IMR-90 (cell line): ENCODE measurements around the gene PHACTR2. TPM values are rescaled to one million over a fixed set of nuclear protein-coding genes. Genes with fewer than 3 reads are reported as not detected.

Experiments used
- ATAC-seq: fragments of 200-7000 bp; cut with Tn5 transposase; 2 replicates; pipeline ENCODE4 v1.9.1; 2020; ENCODE audit warnings: low read depth, mild to moderate bottlenecking, moderate library complexity
- BruUV-seq: library from RNA; stranded (reverse); fragments of 400-500 nt; replicated peaks from 2 replicates; lab custom pipeline; 2021; lab: Mats Ljungman, UMichigan
- CTCF ChIA-PET: fragments of 300-600 bp; formaldehyde crosslinking; extraction: SDS; loops from one replicate; lab custom pipeline; 2021; ENCODE audit warnings: antibody characterized with exemption; lab: Yijun Ruan, JAX
- POLR2A ChIA-PET: fragments of 300-600 bp; sonication (Branson Sonifier 250); formaldehyde crosslinking; loops from one replicate; lab custom pipeline; 2022; ENCODE audit warnings: antibody characterized with exemption; ENCODE audit not compliant: unreplicated experiment; lab: Charles Lee
- DNase-seq: peaks from one replicate; pipeline ENCODE4 v3.0.0; 2013
- H2AFZ ChIP-seq: replicated peaks from 2 replicates; pipeline ENCODE3; 2013; ENCODE audit warnings: low read length, mild to moderate bottlenecking; ENCODE audit not compliant: poor library complexity
- H2AK5ac ChIP-seq: 2 replicates; pipeline ENCODE4 v1.6.1; 2013; ENCODE audit warnings: low read depth, low read length, inconsistent platforms
- H2AK9ac ChIP-seq: replicated peaks from 2 replicates; pipeline ENCODE3; 2013; ENCODE audit warnings: mild to moderate bottlenecking, low read depth, low read length, moderate library complexity; ENCODE audit not compliant: poor library complexity
- H2BK120ac ChIP-seq: 2 replicates; pipeline ENCODE4 v1.6.1; 2013; ENCODE audit warnings: low read depth, low read length, inconsistent platforms
- H2BK15ac ChIP-seq: 3 replicates; pipeline ENCODE4 v1.6.1; 2013; ENCODE audit warnings: low read depth, low read length, inconsistent platforms
- H2BK20ac ChIP-seq: 2 replicates; pipeline ENCODE4 v1.6.1; 2013; ENCODE audit warnings: low read depth, mild to moderate bottlenecking, inconsistent platforms, low read length, moderate library complexity
- H2BK5ac ChIP-seq: 2 replicates; pipeline ENCODE4 v1.6.1; 2013; ENCODE audit warnings: mild to moderate bottlenecking, low read depth, low read length, inconsistent platforms; ENCODE audit not compliant: poor library complexity, severe bottlenecking
- H3K14ac ChIP-seq: replicated peaks from 2 replicates; pipeline ENCODE4 v1.6.1; 2013; ENCODE audit warnings: low read depth, low read length, inconsistent platforms
- H3K18ac ChIP-seq: 2 replicates; pipeline ENCODE4 v1.6.1; 2013; ENCODE audit warnings: low read depth, low read length, control low read depth
- H3K23ac ChIP-seq: 2 replicates; pipeline ENCODE4 v1.6.1; 2013; ENCODE audit warnings: low read depth, low read length, inconsistent platforms
- H3K27ac ChIP-seq: 2 replicates; pipeline ENCODE4 v1.5.1; 2013; ENCODE audit warnings: mild to moderate bottlenecking, control low read depth, low read length; ENCODE audit not compliant: insufficient read depth
- H3K27me3 ChIP-seq: 2 replicates; pipeline ENCODE4 v1.6.1; 2013; ENCODE audit warnings: low read length; ENCODE audit not compliant: control insufficient read depth, insufficient read depth
- H3K36me3 ChIP-seq: 2 replicates; pipeline ENCODE4 v1.6.1; 2013; ENCODE audit warnings: low read length, mixed read lengths; ENCODE audit not compliant: control insufficient read depth, insufficient read depth
- H3K4ac ChIP-seq: 2 replicates; pipeline ENCODE4 v1.6.1; 2013; ENCODE audit warnings: low read depth, low read length, inconsistent platforms
- H3K4me1 ChIP-seq: 2 replicates; pipeline ENCODE4 v1.6.1; 2013; ENCODE audit warnings: low read length, mixed read lengths; ENCODE audit not compliant: control insufficient read depth, insufficient read depth
- H3K4me2 ChIP-seq: 2 replicates; pipeline ENCODE4 v1.6.1; 2013; ENCODE audit warnings: low read depth, mild to moderate bottlenecking, control low read depth, low read length, moderate library complexity
- H3K4me3 ChIP-seq: 2 replicates; pipeline ENCODE4 v1.5.1; 2013; ENCODE audit warnings: low read depth, mild to moderate bottlenecking, control low read depth, low read length, moderate library complexity; ENCODE audit not compliant: insufficient read depth
- H3K56ac ChIP-seq: 2 replicates; pipeline ENCODE4 v1.6.1; 2013; ENCODE audit warnings: low read length, inconsistent platforms; ENCODE audit not compliant: insufficient read depth; ENCODE audit errors: extremely low read depth
- H3K79me1 ChIP-seq, 2 experiments: 2 replicates each; pipeline ENCODE4 v1.6.1; 2013; ENCODE audit warnings: low read length in 2 of 2, inconsistent platforms in 1 of 2, low read depth in 1 of 2
- H3K9ac ChIP-seq: 2 replicates; pipeline ENCODE4 v1.6.1; 2013; ENCODE audit warnings: low read depth, low read length, control low read depth
- H3K9me1 ChIP-seq: 2 replicates; pipeline ENCODE4 v1.6.1; 2013; ENCODE audit warnings: low read length, inconsistent platforms; ENCODE audit not compliant: insufficient read depth
- H3K9me3 ChIP-seq: 2 replicates; pipeline ENCODE4 v1.6.1; 2013; ENCODE audit warnings: low read length; ENCODE audit not compliant: control insufficient read depth, insufficient read depth
- H4K20me1 ChIP-seq: 2 replicates; pipeline ENCODE4 v1.6.1; 2013; ENCODE audit warnings: low read length, inconsistent platforms; ENCODE audit not compliant: insufficient read depth
- H4K5ac ChIP-seq: 2 replicates; pipeline ENCODE4 v1.6.1; 2013; ENCODE audit warnings: mild to moderate bottlenecking, low read depth, low read length, control low read depth
- H4K8ac ChIP-seq, 2 experiments: 2 replicates each; pipeline ENCODE4 v1.6.1; 2013; ENCODE audit warnings: low read depth in 2 of 2, low read length in 2 of 2, control low read depth in 1 of 2, inconsistent platforms in 1 of 2
- H4K91ac ChIP-seq: 2 replicates; pipeline ENCODE4 v1.6.1; 2013; ENCODE audit warnings: low read depth, low read length, inconsistent platforms; ENCODE audit not compliant: insufficient read depth
- CEBPB ChIP-seq: IDR thresholded peaks from 2 replicates; pipeline ENCODE4 v1.6.1; 2012; ENCODE audit warnings: low read depth, low read length, improper control_type of control experiment
- FOS ChIP-seq: fragments of 150-350 bp; IDR thresholded peaks from 2 replicates; pipeline ENCODE4 v1.6.1; 2016; ENCODE audit warnings: low read depth, low read length
- RAD21 ChIP-seq: IDR thresholded peaks from 2 replicates; pipeline ENCODE4 v1.6.1; 2012; ENCODE audit warnings: low read length, improper control_type of control experiment
- WGBS, 2 experiments: methylation state at CpG; one replicate each; pipeline versions ENCODE4 v1.1.5 to v1.1.7; 2013; ENCODE audit warnings: missing lambda C conversion rate in 2 of 2; ENCODE audit not compliant: insufficient read length in 1 of 2; ENCODE audit errors: extremely low coverage in 2 of 2; 5-methylcytosine and 5-hydroxymethylcytosine counted together
- dilution Hi-C: fragments of 300-500 bp; cut with HindIII; formaldehyde crosslinking; loops from one replicate; pipeline ENCODE4 v1.14.3; 2018; ENCODE audit warnings: low sequenced_read_pairs; ENCODE audit not compliant: unreplicated experiment
- in situ Hi-C: fragments of 300-500 bp; cut with MboI; formaldehyde crosslinking; loops from 3 replicates; pipeline ENCODE4 v1.14.3; 2019; ENCODE audit warnings: low sequenced_read_pairs, inconsistent platforms, mixed read lengths
- intact Hi-C: fragments of 100-400 bp; cut with micrococcal nuclease; formaldehyde crosslinking; loops from 2 replicates; pipeline ENCODE4 v1.10.0; 2022
- polyA plus RNA-seq, 3 experiments: library from polyadenylated mRNA; depleted of rRNA; stranded (reverse); fragments of >200 nt; gene quantifications; 2 replicates each; pipeline ENCODE4 v1.2.3, GENCODE V29; 2012; ENCODE audit warnings: low replicate concordance in 1 of 3
- total RNA-seq: library from RNA; depleted of rRNA; stranded (reverse); fragments of >200 nt; gene quantifications from 2 replicates; pipeline ENCODE4 v1.2.3, GENCODE V29; 2012

The PHACTR2 gene
- total and polyA plus RNA-seq, 2 of the 4 experiments (the other 2 are of a cell fraction): 14.5 to 74.2 TPM

DNA sequence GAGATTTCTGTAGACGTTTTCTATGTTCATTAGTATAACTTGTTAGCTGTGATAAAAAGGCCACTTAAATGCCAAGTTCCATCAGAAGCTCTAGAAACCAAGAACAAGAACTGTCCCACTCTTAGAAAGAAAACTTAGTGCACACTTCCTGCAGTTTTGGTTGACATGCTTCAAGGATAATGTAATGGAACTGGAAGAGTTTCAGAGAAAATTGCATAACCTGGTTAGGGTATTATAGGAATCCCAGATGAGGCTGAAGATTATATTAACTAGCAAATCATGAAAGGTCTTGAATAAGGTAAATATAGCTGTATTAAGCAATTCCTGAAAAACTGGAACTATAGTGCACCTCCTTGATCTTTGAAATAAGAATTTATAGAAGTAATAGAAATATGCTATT is 1.8 kb upstream of the PHACTR2 start:
- Histone ChIP-seq H2AFZ (no peak overlapping the region), H2BK15ac (no peak overlapping the region), H4K8ac (no peak overlapping the region), H2BK5ac (no peak overlapping the region), H3K4ac (no peak overlapping the region), H3K9ac (no peak overlapping the region), H3K9me3 (no peaks in the 10 kb centered on the region), H3K23ac (no peak overlapping the region), H3K4me1 (peaks cover 10% of the 10 kb centered on the region), H2BK120ac (no peak overlapping the region), H3K9me1 (peaks cover 4% of the 10 kb centered on the region), H3K27me3 (no peaks in the 10 kb centered on the region), H2BK20ac (no peak overlapping the region), H3K79me1 (peaks cover 8 to 32% of the 10 kb centered on the region in 2 experiments), H4K5ac (no peak overlapping the region), H3K4me3 (no peak overlapping the region), H3K27ac (no peak overlapping the region), H2AK9ac (no peak overlapping the region), H2AK5ac (no peak overlapping the region), H3K56ac (no peak overlapping the region), H4K91ac (no peak overlapping the region), H4K20me1 (no peaks in the 10 kb centered on the region), H3K18ac (no peak overlapping the region), H3K14ac (peak overlapping the region; percentile 34), H3K4me2 (peak overlapping the region; percentile 52; the same call in 1 of the 2 replicates), H3K36me3 (no peaks in the 10 kb centered on the region)
- in situ Hi-C loops (no loop called here), intact Hi-C loops (loop anchor here (5.0 kb wide), 1 partner anchor 336 kb away; no protein-coding TSS in a partner anchor), dilution Hi-C loops (no loop called here)
- BruUV-seq: no TSS peak
- DNase-seq: peak; percentile 56
- ChIA-PET CTCF (interaction anchor here (0.8 kb wide), 1 partner anchor 338 kb away, joined by 3 read pairs; no protein-coding TSS in a partner anchor), POLR2A (no interaction called here)
- TF ChIP-seq RAD21 (no peak), CEBPB (peak; percentile 59; the same call in 1 of the 2 replicates), FOS (no peak)
- no peak for ATAC-seq
- no CpG with 5 or more reads among the region's 1 CpG for WGBS, 2 experiments
